ENCODE data around the gene BRAP. TPM values are rescaled to one million over a fixed set of nuclear protein-coding genes. Genes with fewer than 3 reads are reported as not detected.
"Not testable (repeated sequence)": the region's sequence is repeated elsewhere in the genome, so short reads cannot be mapped to it uniquely, and the experiment has no call there.

BRAP gene
- polyA plus RNA-seq, 1 experiment = 24.4 TPM

DNA sequence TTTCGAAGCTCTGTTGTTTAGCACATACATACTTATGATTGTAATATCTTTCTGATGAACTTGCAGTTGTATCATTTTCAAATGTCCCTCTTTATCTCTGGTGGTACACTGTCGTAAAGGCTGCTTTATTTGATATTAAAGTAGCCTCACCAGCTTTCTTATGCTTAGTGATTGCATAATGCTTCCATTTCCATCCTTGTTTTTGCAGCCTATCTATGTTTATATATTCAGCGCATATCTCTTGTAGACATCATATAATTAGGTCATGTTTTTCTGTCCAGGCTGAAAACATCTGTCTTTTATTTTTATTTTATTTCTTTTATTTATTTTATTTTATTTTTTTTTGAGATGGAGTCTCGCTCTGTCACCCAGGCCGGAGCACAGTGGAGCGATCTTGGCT lies 34.7 kb upstream of the BRAP start:
- H3K27me3 ChIP-seq (ENCODE audit: control insufficient read depth, insufficient read depth, low read length) = no peaks in the 10 kb centered on the region
- CTCF ChIA-PET = interaction anchor here (1.0 to 1.2 kb wide), 3 partner anchors 33 to 269 kb away, joined by 3 to 4 read pairs (median 3); no protein-coding TSS in a partner anchor
- POLR2A ChIA-PET = no interaction called here
- no peak overlapping the region for H3K27ac ChIP-seq (ENCODE audit: low read depth, low read length)
- TF ChIP-seq, protein P1, sequence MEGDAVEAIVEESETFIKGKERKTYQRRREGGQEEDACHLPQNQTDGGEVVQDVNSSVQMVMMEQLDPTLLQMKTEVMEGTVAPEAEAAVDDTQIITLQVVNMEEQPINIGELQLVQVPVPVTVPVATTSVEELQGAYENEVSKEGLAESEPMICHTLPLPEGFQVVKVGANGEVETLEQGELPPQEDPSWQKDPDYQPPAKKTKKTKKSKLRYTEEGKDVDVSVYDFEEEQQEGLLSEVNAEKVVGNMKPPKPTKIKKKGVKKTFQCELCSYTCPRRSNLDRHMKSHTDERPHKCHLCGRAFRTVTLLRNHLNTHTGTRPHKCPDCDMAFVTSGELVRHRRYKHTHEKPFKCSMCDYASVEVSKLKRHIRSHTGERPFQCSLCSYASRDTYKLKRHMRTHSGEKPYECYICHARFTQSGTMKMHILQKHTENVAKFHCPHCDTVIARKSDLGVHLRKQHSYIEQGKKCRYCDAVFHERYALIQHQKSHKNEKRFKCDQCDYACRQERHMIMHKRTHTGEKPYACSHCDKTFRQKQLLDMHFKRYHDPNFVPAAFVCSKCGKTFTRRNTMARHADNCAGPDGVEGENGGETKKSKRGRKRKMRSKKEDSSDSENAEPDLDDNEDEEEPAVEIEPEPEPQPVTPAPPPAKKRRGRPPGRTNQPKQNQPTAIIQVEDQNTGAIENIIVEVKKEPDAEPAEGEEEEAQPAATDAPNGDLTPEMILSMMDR (IDR thresholded peaks at IDR 0.05; ENCODE audit: low read depth, low read length) = no peak
- no peak overlapping the region for H3K4me3 ChIP-seq (ENCODE audit: low read depth, low read length)
- H3K9me3 ChIP-seq (ENCODE audit: control insufficient read depth, insufficient read depth, low read length) = no peaks in the 10 kb centered on the region
- no peak for DNase-seq (ENCODE audit: low read depth, low spot score)

DNA sequence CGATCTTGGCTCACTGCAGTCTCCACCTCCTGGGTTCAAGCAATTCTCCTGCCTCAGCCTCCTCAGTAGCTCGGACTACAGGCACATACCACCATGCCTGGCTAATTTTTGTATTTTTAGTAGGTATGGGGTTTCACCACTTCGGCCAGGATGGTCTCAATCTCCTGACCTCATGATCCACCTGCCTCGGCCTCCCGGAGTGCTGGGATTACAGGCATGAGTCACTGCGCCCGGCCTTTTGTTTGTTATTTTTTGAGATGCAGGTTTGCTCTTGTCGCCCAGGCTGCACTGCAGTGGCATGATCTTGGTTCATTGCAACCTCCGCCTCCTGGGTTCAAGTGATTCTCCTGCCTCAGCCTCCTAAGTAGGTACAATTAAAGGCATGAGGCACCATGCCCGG lies 33.6 kb upstream of the BRAP start:
- not testable (repeated sequence) for H3K27ac ChIP-seq (ENCODE audit: low read depth, low read length); H3K27me3 ChIP-seq (ENCODE audit: control insufficient read depth, insufficient read depth, low read length); H3K9me3 ChIP-seq (ENCODE audit: control insufficient read depth, insufficient read depth, low read length); H3K4me3 ChIP-seq (ENCODE audit: low read depth, low read length); DNase-seq (ENCODE audit: low read depth, low spot score)
- CTCF ChIA-PET = interaction anchor here (1.2 kb wide), 2 partner anchors 94 to 268 kb away, joined by 3 to 4 read pairs; no protein-coding TSS in a partner anchor
- POLR2A ChIA-PET = interaction anchor here (0.7 kb wide), 1 partner anchor 74 kb away, joined by 3 read pairs; no protein-coding TSS in a partner anchor

DNA sequence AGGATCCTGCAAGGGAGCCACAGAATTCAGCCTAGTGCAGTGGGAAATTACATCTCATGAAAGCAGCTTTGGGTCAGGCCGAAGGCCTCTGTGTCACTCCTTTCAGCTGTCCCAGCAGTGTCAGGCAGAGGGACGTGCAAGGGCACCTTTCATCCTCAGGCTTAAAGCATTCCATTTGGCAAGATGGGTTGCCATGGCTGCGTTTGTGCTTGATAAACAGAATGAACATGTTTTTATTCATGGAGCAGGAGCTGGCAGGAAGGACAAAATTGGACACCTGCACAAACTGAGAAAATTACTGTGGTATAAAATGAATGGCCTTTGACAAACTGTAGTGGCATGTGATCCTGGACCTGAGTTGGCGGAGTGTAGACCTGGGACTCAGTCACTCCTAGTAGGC lies 29.5 kb upstream of the BRAP start:
- POLR2A ChIA-PET = no interaction called here
- CTCF ChIA-PET = interaction anchor here (0.7 kb wide), 1 partner anchor 44 kb away, joined by 3 read pairs; no protein-coding TSS in a partner anchor
- Histone ChIP-seq H3K9me3 (ENCODE audit: control insufficient read depth, insufficient read depth, low read length) (no peaks in the 10 kb centered on the region), H3K27ac (ENCODE audit: low read depth, low read length) (no peak overlapping the region), H3K27me3 (ENCODE audit: control insufficient read depth, insufficient read depth, low read length) (no peaks in the 10 kb centered on the region), H3K4me3 (ENCODE audit: low read depth, low read length) (no peak overlapping the region)
- no peak for DNase-seq (ENCODE audit: low read depth, low spot score)
- TF ChIP-seq, protein P1 (IDR thresholded peaks at IDR 0.05; ENCODE audit: low read depth, low read length) = no peak

DNA sequence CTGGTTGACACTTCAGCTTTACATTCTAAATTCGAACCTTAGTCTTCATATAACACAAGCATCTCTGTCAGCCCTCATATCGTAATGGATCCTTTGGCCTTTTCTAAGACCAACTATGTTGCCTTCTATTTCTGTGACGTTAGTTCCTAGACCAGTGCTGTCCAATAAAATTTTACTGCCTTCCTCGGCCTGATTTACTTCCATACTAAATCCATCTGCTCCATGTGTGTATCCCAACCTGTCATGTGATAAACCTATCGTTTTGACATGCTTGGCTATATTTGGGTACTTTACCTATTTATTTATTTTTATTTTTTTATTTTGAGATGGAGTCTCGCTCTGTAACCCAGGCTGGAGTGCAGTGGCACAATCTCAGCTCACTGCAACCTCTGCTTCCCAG lies 20.4 kb upstream of the BRAP start:
- CTCF ChIA-PET = no interaction called here
- no peak for DNase-seq (ENCODE audit: low read depth, low spot score)
- no peaks in the 10 kb centered on the region for H3K9me3 ChIP-seq (ENCODE audit: control insufficient read depth, insufficient read depth, low read length)
- no peaks in the 10 kb centered on the region for H3K27me3 ChIP-seq (ENCODE audit: control insufficient read depth, insufficient read depth, low read length)
- no peak overlapping the region for H3K4me3 ChIP-seq (ENCODE audit: low read depth, low read length)
- POLR2A ChIA-PET = no interaction called here
- no peak overlapping the region for H3K27ac ChIP-seq (ENCODE audit: low read depth, low read length)
- TF ChIP-seq, protein P1 (IDR thresholded peaks at IDR 0.05; ENCODE audit: low read depth, low read length) = no peak

DNA sequence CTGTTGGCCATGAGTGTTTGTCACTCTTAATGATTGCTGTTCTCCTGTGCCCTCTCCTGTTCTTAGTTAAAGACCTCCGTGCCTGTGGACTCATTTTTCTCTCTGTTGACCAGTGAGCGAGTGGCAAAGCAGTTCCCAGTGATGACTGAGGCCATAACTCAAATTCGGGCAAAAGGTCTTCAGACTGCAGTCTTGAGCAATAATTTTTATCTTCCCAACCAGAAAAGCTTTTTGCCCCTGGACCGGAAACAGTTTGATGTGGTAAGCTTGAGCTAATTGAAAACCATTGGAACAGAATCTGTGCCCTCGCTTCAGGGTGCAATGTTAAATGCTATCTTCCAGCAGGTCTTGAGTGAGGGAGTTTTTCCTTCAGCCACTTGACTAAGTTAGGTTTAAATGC lies 19.9 kb upstream of the BRAP start:
- Histone ChIP-seq H3K9me3 (ENCODE audit: control insufficient read depth, insufficient read depth, low read length) (no peaks in the 10 kb centered on the region), H3K27ac (ENCODE audit: low read depth, low read length) (no peak overlapping the region), H3K4me3 (ENCODE audit: low read depth, low read length) (no peak overlapping the region), H3K27me3 (ENCODE audit: control insufficient read depth, insufficient read depth, low read length) (no peaks in the 10 kb centered on the region)
- CTCF ChIA-PET = no interaction called here
- TF ChIP-seq, protein P1 (IDR thresholded peaks at IDR 0.05; ENCODE audit: low read depth, low read length) = no peak
- no peak for DNase-seq (ENCODE audit: low read depth, low spot score)
- POLR2A ChIA-PET = no interaction called here

All from AG04450 (cell line).